Measurements from ENCODE around the gene HK3.

The HK3 gene

DNA sequence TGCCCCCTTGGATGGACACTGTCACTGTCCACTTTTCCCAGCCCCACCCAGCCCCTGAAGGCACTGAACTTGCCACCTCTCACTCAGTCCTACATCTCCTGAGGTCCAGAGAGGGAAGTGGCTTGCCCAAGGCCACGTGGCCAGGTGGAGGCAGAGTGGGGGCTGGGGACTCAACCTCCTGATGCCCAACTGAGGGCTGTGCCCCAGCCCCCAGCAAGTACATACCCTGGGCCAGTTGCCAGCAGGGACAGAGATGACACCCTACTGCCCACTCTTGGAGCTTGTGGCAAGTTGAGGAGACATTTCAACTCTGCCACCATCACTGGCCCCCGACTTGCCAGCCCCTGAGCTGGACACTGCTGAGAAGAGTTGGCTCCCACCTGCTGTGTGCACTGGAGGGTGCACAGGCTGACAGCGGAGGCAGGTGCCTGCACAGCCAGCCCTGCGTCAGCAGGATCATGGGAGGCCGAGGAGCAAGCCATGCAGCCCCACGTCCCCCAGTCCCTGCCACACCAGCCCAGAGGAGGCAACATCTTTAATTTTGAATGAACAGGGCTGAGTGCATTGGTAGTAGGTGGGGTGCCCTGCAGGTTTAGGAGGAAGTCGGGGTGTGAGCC is 49.4 kb downstream of the HK3 start:
- DNase-seq (ENCODE audit: low read depth in 2 of 2), result no peak

DNA sequence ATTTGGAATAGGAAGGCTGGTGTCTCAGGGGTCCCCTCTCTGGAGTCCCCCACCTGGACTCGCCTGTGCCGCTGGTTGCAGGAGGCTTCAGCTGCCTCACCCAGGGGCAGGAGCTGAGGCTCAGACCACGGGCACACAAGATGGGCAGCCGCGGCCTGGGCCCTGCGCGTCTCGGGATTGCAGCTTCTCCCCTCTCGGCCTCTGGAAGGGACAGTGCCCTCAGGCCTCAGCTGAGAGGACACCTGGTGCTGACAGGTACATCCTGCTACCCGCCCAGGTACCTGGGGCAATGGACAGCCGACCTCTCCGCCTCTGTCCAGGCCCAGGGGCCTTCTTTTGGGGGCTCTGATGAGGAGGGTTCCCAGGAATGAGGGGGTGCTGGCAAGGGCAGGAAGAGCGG is 50.5 kb downstream of the HK3 start:
- no peak for DNase-seq (ENCODE audit: low read depth in 2 of 2)

DNA sequence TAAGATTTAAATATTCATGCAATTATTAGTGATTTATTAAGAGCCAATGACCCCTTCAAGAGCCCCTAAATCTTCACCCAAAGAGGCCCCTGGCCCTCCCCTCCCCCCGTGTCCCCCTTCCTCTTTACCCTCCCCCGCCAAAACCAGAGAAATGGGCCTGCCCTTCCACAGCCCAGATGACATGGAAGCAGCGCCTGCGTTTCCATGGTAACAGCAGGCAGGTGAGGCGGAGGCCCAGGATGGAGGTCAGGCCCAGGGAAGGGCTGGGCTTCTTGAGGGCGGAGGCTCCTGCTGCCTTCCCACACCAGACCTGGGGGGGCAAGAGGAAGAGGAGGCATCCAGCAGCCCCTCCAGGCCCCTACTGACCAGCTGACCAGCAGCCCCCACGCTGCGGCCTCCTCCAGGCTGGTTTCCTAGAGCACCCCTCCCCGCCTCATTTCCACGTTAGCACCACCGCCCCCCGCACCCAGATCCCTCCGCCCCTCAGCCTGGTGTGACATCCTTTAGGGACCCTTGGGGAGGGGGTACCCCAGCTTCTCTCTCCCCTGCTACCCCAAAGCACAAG is 51.3 kb downstream of the HK3 start:
- DNase-seq (ENCODE audit: low read depth in 2 of 2), result no peak

DNA sequence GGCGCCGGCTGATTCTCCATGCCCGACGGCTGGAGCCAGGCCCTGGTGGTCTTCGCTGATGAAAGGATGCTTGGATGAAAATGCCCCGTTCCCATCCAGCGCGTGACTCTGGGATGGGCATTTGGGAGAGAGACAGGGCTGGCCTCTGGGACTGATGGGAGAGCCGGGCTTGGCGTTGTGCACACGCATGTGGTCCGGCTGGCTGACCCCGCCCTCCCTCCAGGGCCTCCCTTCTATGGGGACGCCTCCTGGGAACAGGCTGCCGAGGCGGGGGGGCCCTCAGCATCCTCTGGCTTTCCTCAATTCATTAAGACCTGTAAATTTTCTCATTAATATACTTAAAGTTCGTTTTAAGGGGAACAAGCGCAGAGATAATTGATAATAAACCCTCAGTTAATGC is 52.0 kb downstream of the HK3 start:
- no peak for DNase-seq (ENCODE audit: low read depth in 2 of 2)

DNA sequence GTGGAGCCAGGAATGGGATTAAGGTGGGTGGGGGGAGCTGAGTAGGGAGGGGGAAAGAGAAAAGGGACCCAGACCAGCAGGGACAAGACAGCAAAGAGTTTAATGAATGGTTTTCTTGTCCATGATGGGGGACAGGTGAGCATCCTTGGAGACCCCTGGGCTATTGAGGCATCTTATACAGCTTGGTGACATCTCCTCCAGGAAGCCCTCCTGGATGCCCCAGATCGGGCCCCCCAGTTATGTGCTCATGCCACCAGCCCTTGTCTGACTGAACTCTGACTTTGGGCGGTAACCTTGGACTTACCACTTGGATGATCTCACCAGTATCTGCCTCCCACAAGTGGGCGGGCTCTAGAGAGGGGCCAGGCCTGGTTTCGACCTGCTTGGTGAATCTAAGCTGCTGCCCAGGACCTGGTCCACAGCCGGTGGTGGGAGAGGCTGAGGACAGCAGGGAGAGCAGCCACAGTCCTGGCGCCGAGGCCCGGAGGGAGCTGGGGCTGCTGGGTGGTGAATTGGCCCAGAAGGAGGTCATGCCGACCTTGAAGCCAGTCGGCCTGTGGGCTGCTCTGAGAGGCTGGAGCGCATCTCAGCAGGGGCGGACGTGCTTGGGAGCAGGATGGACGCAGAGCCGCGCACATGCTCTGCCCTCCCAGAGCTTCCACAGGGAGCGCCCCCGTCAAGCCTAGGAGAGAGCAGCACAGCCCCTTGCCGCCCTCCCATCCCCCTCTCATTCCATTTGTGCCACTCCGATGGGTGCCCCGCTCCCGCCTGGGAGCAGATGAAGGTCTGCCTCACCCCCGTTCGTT is 52.6 kb downstream of the HK3 start:
- no peak for DNase-seq (ENCODE audit: low read depth in 2 of 2)

DNA sequence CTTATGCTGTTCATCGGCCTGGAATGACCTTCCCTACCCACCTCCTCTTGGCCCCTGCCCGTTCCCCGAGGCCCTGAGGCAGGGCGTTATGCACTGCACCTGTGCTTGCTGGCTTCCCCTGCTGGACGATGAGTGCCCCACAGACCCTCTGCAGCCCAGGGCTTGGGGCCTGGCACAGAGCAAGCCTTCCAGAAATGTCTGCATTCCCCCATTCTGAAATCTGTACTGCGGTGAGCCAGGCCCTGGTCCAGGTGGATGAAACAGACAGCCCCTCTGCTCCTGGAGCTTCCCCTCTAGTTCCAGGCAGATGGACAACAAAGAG is 53.8 kb downstream of the HK3 start:
- DNase-seq (ENCODE audit: low read depth in 2 of 2), result no peak

DNA sequence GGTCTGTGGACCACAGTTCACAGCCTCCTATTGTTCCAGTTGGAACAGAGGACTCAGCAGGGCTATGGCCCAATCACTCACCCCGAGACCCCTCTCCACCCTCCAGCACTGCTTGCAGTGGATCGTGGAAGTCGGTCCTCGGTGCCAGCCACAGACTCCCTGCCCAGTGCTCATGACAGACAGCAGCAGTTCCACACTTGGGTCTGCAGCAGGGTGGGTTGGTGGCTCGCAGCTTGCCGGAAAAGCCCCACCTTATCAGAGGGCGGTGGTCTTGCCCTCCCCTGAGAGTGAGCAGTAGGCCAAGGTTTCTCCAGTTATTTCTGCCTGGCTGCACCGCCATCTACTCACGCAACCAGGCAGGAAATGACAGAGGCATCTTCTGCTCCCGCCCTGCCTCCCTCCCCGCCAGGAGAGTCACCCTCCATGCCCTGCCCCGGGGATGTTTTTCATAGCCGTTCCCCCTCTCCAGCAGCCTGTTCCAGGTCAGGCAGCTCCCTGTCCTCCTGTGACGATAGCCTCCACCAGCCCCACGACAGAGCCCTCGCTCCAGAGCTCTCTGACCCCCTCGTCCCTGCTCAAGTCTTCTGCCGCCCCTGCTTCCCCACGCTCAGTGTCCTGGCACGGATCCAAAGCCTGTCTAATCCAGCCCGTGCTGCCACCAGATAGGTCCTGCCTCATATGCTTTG is 54.3 kb downstream of the HK3 start:
- no peak for DNase-seq (ENCODE audit: low read depth in 2 of 2)

DNA sequence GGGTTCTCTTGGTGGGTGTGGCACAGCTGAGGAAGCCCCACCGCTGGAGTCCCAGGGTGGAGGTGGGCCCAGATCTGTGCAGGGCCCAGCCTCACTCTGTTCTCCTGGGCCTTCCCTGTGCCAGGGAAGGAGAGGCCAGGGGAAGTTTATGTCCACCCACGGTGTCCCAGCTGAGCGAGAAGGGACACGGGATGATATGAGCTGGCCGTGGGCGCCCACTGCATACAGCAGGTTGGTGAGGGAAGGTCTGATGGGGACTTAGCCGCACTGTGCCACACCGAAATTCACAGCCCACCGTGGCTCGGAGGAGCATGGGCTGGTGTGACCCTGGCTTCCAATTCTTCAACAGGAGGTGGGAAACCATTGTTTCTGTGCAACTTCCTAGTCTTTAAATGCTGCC is 54.9 kb downstream of the HK3 start:
- no peak for DNase-seq (ENCODE audit: low read depth in 2 of 2)

DNA sequence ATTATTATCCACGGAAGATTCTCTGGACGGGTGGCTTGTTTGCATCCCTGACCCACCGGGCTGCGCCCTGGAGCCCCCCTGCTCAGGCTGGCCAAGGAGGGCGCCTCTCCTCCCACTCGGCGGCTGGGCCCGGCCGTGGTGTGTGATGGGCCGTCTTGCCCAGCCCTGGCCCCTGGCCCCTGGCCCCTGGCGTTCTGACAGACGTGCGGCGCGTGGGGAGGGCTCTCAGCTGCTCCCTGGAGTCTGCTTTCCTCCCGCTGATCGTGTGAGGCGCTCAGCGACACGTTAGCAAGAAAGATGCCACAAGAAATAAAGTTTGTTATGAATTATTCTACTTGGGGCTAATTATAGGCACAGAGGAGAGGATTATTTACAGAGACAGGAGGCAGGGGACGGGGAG is 55.5 kb downstream of the HK3 start:
- DNase-seq (ENCODE audit: low read depth in 2 of 2), result no peak

DNA sequence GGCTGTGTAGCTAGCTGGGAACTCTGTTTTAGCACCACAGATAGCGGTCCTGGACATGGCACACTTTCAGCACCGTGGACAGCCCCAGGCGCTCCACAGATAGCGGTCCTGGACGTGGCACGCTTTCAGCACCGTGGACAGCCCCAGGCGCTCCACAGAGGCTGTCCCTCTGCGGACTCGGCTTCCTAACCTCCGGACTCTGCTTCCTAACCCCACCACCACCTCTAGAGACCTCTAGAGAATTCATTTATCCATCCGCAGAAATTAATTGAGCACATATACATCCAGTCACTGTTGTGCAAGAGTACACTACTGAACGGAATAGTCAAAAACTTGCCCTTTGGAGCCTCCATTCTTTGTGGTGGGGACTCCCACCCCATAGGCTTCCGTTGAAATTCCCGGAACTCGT is 61.4 kb downstream of the HK3 start:
- DNase-seq (ENCODE audit: low read depth in 2 of 2), result peak; percentile 58 to 65

DNA sequence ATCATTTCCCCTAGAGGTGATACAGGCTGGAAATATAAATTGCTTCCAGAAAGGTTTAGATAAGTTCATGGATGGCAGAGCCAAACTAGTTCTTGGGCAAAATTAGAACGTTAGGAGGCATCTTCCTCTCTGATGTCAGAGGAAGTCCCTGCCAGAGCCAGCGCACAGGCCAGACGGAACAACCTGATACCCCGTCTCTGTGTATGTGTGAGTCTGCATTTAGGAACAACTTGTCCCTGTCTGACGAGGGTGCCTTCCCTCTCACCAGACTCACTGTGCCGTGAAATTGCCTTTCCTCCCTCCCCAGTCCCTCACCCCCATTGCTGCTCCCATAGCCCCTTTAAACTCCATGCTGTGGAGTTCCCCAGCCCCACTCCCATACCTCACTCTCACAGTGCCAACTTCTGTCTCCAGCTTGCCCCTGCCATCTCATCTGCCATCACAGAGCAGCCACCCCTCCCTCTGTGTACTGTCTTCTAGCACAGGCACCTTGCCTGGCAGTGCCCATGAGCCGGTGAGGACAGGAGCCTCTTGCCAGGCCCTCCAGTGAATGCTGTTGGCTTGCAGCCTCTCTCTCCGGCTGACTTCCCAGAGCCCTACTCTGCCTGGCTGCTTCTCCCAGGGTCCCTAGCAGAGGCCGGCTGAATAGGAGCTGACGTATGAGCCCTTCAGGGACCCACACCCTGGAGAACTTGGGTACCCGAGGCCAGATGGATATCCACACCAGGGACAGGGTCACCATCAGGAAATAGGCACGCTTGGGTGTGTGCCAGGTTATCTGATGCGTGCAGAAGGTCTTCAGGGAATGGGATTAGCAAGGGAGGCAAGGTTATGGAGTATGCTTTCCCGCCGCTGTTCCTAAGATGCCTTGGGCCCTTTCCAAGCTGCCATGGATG is 62.1 kb downstream of the HK3 start:
- no peak for DNase-seq (ENCODE audit: low read depth in 2 of 2)

DNA sequence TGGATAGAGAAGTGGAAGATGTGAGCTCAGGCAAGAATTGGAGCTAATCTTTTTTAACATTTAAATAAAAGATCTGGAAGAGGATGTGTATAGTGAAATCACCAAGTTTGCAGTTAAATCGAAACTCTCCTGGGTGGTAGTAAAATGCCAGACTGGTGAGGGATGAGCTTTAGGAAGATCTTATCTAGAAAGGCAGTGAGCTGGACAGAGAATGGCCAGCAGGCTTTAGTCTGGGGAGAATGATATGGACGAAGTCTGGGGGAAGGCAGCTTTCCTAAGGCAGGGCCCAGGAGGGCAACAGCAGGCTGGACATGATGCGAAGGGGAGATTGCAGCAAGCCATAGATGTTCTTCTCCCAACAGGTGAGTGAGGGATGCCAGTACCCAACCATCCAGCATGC is 63.2 kb downstream of the HK3 start:
- no peak for DNase-seq (ENCODE audit: low read depth in 2 of 2)

DNA sequence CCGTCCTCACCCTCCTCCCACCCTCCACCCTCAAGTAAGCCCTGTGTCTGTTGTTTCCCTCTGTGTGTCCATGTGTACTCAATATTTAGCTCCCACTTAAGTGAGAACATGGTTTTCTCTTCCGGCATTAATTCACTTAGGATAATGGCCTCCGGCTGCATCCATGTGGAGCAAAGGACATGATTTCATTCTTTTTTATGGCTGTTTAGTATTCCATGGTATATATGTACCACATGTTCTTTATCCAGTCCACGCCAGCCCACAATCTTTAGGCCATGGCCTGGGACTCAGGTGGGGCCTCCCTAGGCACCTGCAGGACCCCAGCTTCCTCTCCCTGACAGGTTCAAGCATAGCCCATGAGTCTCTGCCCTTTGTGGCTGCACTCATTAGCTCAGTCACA is 65.9 kb downstream of the HK3 start:
- DNase-seq (ENCODE audit: low read depth in 2 of 2), result no peak

DNA sequence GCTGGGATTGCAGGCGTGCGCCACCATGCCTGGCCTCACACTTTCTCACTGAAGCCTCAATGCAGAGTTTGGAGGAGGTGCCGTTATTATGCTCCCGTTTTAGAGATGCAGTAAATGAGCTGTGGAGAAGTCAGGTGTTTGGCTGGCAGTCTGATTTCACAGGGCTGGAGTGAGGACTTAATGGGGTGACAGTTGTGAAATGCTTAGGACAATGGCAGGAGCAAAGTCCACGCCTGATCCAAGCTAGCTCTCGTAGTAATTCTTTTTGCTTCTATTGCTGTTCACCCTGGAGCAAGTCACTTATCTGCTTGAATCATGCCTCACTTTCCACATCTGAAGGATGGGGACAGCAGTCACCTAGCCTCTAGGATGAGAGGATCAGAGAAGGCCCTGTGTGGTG is 67.0 kb downstream of the HK3 start:
- DNase-seq (ENCODE audit: low read depth in 2 of 2), result no peak

DNA sequence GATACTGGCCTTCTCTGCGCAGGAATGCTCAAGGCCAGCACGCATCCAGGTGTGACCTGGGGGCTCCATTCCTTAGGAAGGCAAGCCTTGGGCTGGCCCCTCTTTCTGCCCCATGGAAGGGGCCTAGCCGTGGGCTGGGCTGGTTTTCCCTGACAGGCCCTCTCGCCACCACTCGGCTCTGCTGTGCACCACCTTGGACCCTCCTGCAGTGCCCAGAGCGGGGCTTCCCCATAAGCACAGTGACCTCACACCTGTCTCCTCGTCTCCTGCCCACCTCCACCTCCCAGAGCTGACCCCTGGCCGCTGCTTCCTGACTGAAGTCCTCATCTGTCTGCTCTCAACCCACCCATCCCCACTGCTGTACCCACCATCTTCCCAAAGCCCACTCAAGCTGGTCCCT is 67.7 kb downstream of the HK3 start:
- no peak for DNase-seq (ENCODE audit: low read depth in 2 of 2)

DNA sequence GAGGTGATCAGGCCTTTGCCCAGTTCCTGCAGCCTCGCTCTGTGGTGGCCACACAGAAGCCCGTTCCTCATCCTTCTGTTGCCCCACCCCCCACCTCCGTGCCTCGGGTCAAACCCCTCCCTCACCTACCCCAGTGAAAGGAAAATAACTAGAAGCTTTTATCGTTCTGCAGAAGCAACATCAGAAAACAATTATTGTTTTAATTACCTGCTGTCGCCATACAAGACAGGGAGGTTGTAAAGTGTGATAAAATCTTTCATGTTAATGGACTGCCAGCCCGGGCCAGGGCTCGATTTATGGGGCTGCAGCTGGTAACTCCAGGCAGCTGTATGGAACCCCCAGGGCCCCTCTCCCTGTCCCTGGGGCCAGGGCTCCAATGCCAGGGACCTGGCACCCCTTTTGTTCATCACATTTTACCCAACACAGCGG is 68.1 kb downstream of the HK3 start:
- no peak for DNase-seq (ENCODE audit: low read depth in 2 of 2)

Measured in fibroblast of skin of left quadriceps (primary cell).